Caki2 (cell line): Measurements from ENCODE around the gene RBMX. TPM values are rescaled to one million over a fixed set of nuclear protein-coding genes. Genes with fewer than 3 reads are reported as not detected.
"Not testable (repeated sequence)": the region's sequence is repeated elsewhere in the genome, so short reads cannot be mapped to it uniquely, and the experiment has no call there.

ENCODE experiments used
- DNase-seq: peaks from one replicate; pipeline ENCODE4 v3.0.0-alpha.2; 2015; ENCODE audit warnings: low read depth
- in situ Hi-C: cut with HindIII; loops from 2 replicates; pipeline ENCODE4 v1.10.0; 2016; ENCODE audit warnings: low sequenced_read_pairs, low pct_unique_long_range_greater_than_20kb, mixed read lengths
- total RNA-seq: library from RNA; depleted of rRNA; stranded (reverse); fragments of >200 nt; shearing (Covaris generic); gene quantifications from 2 replicates; pipeline ENCODE4 v1.2.3, GENCODE V29; 2014; ENCODE audit warnings: low replicate concordance; rRNA removed

The RBMX gene
- total RNA-seq = 364 and 438 TPM in 2 replicates

DNA sequence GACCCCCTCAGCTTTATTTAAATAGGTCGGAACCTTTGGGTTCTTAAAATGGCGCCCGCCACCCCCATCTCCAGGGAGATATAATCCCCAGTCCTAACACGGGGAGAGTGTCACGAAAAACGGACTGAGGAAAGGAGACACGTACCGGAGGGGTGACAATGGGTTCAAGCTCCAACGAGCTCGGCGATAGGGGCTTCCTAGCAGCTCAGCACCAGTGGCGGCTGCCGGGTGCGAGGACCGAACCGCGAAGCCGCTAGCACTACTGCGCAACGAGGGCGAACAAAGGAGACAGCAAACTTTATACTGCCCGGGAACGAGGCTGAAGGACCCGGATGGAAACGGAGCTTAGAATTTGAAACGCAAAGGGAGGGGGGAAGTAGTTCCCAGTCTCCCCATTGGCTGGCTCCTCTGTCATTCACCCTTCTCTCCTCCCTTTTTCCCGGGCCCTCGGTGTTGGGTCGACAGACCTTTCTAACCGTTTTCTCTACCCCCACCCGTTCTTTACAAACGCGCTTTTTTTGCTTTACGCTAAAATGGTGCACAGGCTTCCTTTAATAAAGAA, at the start of gene RBMX:
Gene RBMX, minus strand, starts transcription at position 274 of the 562 bp plus-strand sequence. CDS start 1,298 bp downstream, outside the sequence.
- in situ Hi-C loops = no loop called here
- DNase-seq = peak; percentile 93

DNA sequence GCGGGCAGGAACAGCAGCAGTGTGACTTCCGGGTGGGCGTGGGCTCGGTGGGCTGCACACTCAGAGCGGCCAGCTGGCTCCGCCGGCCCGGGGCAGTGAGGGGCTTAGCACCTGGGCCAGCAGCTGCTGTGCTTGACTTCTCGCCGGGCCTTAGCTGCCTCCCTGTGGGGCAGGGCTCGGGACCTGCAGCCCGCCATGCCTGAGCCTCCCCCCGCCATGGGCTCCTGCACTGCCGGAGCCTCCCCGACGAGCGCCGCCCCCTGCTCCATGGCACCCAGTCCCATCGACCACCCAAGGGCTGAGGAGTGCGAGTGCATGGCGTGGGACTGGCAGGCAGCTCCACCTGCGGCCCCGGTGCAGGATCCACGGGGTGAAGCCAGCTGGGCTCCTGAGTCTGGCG, 40.9 kb upstream of the RBMX start:
- in situ Hi-C loops, DNase-seq: not testable (repeated sequence)

DNA sequence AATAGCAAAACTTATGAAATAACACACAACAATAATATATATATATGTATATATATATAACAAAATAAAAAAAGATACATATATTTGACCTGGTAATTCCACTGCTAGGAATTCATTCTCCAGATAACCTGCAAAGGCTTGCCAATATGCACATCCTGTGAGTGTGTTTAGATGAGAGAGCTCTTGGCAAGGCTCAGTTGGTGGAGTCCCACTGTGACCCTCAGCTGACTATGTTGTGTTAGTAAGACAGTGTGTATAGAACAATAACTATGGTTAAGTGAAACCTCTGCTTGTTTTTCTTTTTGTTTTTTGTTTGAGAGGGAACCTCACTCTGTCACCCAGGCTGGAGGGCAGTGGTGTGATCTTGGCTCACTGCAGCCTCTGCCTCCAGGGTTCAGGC, 39.5 kb upstream of the RBMX start:
- in situ Hi-C loops = no loop called here
- DNase-seq = no peak

DNA sequence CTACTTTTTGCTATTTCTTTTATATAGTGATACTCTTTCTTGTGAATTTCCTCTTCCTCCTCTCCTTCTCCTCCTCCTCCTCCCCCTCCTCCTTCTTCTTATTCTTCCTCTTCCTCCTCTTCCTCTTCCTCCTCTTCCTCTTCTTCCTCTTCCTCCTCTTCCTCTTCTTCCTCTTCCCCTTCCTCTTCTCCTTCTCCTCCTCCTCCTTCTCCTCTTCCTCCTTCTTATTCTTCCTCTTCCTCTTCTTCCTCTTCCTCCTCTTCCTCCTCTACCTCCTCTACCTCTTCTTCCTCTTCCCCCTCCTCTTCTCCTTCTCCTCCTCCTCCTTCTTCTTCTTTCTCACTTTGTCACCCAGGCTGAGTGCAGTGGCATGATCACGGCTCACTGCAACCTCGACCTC, 36.3 kb upstream of the RBMX start:
- in situ Hi-C loops = no loop called here
- no peak for DNase-seq

DNA sequence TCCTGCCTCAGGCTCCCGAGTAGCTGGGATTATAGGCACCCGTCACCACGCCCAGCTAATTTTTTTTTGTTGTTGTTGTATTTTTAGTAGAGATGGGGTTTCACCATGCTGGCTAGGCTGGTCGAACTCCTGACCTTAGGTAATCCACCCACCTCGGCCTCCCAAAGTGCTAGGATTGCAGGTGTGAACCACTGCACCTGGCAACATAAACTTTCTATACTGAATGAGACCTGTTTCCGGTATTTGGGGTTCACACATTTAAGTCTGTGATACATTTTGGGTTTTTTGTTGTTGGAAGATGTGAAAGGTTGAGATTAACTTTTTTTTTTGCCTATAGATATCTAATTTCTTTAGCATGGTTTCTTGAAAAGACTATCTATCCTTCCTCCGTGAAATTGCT, 31.1 kb upstream of the RBMX start:
- DNase-seq, in situ Hi-C loops: not testable (repeated sequence)

DNA sequence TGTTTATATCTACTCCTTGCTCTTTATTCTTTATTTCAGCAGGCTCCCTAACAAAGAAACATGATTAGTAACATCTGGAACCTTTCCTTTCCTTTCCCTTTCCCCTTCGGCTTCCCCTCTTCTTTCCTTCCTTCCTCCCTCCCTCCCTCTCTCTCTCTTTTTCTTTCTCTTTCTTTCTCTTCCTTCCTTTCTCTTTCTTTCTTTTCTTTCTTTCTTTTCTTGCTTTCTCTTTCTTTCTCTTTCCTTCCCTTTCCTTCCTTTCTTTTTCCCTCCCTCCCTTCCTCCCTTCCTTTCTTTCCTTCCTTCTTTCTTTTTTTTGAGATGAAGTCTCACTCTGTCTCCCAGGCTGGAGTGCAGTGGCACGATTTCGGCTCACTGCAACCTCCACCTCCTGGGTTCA, 30.7 kb upstream of the RBMX start:
- DNase-seq = no peak
- in situ Hi-C loops = no loop called here

DNA sequence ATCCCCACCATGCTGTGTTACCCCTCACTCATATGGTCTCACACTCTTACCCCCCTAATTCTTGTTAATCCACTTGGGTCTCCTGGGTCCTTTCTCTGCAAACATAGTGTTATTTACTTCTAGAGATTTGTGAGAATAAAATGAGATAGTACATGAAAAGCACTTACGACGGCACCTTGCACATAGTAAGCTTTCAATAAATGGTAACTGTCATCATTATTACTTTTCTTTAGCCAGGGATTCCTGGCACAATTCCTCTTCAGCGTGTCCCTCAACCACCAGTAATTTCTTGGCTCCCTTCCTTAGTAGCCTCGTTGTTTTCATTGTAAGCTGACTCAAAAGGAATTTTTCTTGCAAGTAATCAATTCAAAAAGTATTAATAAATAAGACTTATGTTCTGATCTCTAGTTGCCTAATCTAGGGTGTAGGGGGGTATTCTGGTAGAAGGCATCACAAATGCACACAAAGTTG, 30.1 kb upstream of the RBMX start:
- in situ Hi-C loops = no loop called here
- no peak for DNase-seq

DNA sequence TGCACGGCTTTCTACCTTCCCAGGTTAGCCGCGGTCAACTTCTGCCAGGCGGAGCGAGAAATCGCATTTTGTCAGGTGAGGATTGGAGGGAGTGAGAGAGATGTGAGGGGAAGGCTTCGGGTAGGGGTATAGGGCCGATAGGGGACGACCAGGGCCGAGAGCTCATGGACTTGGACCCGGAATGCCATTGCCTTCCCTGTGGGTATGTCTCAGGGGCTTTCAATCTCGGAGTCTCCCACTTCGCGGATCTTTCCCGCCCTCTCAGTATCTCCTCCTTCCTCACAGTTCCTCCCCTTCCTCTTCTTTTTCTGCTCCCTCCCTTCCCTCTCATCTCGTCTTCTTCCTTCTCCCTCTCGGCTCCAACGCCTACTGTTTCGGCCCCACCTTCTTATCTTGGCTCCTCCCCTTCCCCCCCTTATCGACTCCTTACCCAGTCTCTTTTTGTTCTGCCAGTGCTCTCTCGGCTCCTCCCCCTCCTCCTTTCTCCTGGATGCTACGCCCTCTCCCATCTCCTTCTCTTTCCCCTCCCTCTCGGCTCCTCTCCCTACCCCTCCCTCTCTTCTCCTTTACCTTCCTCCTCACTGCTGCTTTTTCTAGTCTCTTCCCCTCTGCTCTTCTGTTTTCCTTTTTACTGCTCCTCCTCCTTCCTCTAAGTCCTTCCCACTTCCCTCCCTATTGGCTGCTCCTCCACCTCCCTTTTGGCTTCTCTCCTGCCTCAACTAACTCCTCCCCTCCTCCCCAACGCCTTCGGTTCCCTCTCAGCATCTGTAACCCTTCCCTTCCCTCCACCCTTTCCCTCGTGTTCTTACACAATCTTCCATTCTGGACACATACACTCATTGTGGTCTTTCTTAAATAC, 29.4 kb upstream of the RBMX start:
- in situ Hi-C loops = no loop called here

DNA sequence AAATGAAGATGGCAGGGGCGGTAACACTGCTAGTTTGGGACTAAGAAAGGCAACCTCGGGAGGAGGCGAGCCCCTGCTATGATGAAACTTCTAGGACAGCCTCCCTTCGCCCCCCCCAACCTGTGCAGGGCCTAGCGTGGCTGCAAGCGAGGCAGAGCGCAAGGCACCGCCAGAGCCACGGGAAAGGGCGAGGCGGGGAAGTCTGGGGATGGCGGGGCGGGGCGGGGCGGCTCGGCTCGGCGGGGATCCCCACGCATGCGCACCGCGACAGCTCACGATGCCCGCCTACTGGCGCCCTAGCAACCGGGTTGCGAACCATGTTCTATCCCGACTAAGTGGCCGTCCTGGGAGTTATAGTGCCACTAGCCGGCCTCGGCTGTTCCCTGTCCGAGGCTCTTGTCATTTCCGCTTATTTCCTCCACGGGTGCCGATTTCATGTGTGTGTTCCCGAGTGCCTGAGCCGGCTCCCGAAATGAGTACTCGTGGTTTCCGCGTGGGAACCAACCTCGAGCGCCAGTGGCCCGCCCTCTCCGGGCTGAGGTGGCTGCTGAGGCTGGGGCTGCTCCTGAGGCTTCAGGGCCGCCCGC, 28.7 kb upstream of the RBMX start:
- peak; percentile 81 for DNase-seq
- in situ Hi-C loops = no loop called here

More for the DNA sequence above, 29.4 kb upstream of the RBMX start:
- peak; percentile 98 for DNase-seq

DNA sequence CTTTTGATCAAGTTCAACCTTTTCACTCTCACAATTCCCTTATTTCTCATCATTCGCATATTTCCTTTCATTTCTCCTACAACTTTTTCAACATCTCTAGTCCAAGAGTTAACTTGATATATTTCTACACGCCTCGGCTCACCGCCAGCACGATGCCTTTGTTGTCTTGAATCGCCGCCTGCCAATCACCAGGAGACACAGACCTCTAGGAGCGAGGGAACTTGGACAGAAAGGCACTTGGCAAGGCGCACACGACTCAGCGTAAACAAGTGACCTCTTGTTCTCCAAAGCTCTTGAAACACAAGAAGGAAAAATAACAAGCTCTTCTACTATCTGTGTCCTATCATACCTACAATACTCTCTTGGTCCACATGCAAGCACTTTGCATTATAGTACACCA, 27.1 kb upstream of the RBMX start:
- in situ Hi-C loops = no loop called here

DNA sequence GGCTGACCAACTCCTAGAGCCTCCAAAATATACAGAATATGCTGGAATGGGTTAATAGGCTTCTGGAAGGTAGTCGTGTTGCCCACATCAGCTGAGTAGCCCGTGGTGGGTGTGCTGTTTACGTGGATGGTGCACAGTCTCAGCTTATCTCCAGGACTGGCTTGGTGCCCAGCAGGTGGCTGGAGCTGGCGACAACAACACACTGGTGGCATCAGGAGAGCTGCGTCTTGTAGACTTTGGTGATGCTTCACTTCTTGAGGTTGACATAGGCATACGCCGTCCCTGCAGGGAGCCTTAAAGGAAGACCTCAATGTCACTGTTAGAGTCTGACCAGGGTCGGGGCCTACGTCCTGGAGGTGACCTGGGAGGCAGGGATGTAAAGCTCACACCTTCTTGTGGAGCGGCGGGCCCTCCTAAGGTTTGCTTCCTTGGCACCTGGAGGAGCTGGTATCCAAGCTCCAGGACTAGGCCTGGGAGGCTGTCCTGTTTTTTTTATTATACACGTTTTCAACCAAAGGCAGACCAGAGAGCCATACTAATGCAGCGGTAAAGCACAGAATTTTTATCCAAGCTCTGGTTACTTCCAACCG, 26.5 kb upstream of the RBMX start:
- DNase-seq = no peak
- in situ Hi-C loops = no loop called here

More for the DNA sequence above, 27.1 kb upstream of the RBMX start:
- no peak for DNase-seq

DNA sequence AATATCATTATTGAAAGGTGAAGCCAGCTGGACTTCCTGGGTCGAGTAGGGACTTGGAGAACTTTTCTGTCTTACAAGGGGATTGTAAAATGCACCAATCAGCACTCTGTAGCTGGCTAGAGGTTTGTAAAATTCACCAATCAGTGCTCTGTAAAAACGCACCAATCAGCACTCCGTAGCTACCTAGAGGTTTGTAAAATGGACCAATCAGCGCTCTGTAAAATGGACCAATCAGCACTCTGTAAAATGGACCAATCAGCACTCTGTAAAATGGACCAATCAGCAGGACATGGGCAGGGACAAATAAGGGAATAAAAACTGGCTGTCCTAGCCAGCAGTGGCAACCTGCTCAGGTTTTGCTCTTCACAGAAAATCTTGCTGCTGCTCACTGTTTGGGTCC, 23.5 kb upstream of the RBMX start:
- in situ Hi-C loops = not testable (repeated sequence)

DNA sequence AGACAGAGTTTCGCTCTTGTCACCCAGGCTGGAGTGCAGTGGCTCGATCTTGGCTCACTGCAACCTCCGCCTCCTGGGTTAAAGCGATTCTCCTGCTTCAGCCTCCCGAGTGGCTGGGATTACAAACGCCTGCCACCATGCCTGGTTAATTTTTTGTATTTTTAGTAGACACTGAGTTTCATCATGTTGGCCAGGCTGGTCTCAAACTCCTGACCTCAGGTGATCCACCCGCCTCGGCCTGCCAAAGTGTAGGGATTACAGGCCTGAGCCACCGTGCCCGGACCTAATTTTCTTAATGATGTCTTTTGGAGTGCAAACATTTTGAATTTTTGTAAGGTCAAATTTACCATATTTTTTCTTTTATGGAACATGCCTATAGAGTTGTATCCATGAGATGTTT, 19.5 kb upstream of the RBMX start:
- in situ Hi-C loops, DNase-seq: not testable (repeated sequence)

More for the DNA sequence above, 23.5 kb upstream of the RBMX start:
- DNase-seq = not testable (repeated sequence)

DNA sequence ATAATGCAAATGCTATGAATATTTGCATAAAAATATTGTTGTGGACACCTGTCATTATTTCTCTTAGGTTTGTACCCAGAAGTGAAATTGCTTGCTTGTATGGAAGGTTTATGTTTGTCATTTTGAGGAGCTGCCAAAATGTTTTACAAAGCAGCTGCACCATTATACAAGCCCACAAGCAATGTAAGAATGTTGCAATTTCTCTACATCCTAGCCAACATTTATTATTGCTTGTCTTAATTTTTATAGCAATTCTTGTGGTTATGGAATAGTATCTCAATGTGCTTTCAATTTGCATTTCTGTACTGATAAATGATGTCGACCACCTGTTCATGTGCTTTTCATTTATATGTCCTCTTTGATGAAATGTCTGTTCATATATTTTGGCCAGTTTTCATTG, 18.7 kb upstream of the RBMX start:
- in situ Hi-C loops = no loop called here
- no peak for DNase-seq

DNA sequence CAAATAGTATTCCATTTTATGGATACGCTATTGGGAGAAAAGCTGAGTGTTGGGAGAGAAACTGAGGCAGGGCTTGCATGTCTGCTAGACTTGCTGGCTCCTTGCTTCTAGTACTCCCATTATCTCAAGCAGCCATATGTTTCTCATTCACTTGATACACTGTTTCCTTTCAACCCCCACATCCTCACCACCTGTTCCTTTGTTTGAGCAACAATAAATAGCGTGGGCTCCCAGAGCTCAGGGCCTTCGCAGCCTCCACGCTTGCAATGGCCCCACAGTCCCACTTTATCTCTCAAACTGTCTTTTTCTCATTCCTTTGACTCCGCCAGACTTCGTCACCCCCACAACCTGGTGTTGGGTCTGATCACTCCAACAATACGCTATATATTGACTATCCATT, 18.2 kb upstream of the RBMX start:
- in situ Hi-C loops, DNase-seq: not testable (repeated sequence)

DNA sequence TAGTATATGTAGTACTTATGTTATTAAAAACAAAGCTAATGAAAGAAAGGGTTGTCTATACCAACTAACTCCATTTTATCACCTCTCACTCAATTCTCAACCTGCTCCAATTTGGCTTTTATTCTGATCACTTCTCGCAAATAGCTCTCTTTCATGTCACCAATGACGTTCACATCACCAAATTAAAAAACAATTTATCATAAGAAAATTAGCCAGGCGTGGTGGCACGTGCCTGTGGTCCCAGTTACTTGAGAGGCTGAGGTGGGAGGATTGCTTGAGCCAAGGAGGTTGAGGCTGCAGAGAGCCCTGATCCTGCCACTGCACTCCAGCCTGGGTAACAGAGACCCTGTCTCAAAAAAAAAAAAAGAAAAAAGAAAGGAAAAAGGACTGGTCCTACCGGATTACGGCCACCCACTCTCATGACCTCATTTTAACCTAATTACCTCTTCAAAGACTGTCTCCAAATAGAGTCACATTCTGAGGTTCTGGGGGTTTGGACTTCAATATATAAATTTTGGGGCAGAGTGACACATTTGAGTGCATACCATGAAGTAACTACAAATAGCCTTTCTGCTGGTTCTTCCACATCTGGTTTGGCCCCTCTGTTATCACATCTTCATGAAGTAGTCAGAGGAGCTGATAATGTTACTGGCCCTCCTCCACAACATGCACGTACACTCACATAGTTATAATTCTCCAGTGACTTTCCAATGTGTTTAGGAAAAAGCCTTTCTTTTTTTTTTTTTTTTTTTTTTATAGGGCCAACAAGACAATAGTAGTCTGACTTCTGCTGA, 15.8 kb upstream of the RBMX start:
- in situ Hi-C loops = no loop called here
- no peak for DNase-seq

DNA sequence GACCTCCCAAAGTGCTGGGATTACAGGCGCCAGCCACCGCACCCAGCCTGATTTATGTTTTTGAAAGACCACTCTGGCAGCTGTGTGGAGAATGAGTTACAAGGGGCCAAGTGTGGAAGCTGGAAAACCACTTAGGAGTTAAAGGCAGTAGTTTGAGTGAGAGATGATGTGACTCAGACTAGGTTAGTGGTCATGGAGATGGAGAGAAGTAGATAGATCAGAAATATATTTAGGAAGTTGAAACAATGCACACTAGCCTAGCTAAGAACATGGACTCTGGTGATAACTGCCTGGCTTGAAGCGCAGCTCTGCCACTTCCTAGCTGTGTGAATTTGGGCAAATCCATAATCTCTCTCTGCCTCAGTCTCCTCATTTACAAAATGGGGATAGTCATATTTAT, 11.9 kb upstream of the RBMX start:
- no peak for DNase-seq
- in situ Hi-C loops = no loop called here

DNA sequence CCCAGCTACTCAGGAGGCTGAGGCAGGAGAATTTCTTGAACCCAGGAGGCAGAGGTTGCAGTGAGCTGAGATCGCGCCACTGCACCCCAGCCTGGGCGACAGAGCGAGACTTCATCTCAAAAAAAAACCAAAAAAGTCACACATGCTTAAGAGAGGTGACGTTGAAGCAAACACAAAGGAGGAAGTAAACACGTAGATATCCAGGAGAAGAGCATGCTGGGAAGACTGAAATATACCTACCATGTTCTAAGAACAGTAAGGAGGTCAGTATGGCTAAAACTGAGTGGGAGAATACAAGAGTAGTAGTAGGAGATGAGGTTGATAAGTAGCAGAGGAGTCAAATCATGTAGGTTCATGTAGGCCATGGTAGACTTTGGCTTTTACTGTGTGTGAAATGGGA, 10.1 kb upstream of the RBMX start:
- DNase-seq, in situ Hi-C loops: not testable (repeated sequence)
